Ureter (tissue), 1 donor: Measurements from ENCODE around the gene RPS13. TPM values are rescaled to one million over a fixed set of nuclear protein-coding genes. Genes with fewer than 3 reads are reported as not detected.
"Not testable (repeated sequence)": the region's sequence is repeated elsewhere in the genome, so short reads cannot be mapped to it uniquely, and the experiment has no call there.

Experiments
- DNase-seq: peaks from one replicate; pipeline ENCODE4 v3.0.0-alpha.2; 2020; ENCODE audit warnings: low spot score
- total RNA-seq: library from RNA; stranded (reverse); gene quantifications from one replicate; pipeline ENCODE4 v1.2.4, GENCODE V29; 2023
- donor health status: DM: yes; HTN: yes; CAD: no.

The RPS13 gene
- total RNA-seq, 1 donor from 2014 or later, result 1,165 TPM

- DNase-seq, result no peak
Measured at GRCh38 chr11:17036666-17037658, 40.5 kb downstream of the RPS13 start.

- not testable (repeated sequence) for DNase-seq
Measured at GRCh38 chr11:17034027-17034426, 43.4 kb downstream of the RPS13 start.

- peak; percentile 7 for DNase-seq
Measured at GRCh38 chr11:17026487-17027082, 50.9 kb downstream of the RPS13 start.

- no peak for DNase-seq
Measured at GRCh38 chr11:17024924-17025323, 52.5 kb downstream of the RPS13 start.

Other genes with a start within 250 kb of the RPS13 start
- gene PLEKHA7, start 63.3 kb downstream of the RPS13 start, total RNA-seq, result 94.4 TPM
- 97.3 TPM for gene PIK3C2A, start 130.3 kb upstream of the RPS13 start, total RNA-seq
- 60.1 TPM for gene NUCB2, start 199.1 kb upstream of the RPS13 start, total RNA-seq